NCI-H748 (cell line): ENCODE measurements around the gene ADARB2.
"Not testable (repeated sequence)": the region's sequence is repeated elsewhere in the genome, so short reads cannot be mapped to it uniquely, and the experiment has no call there.

ENCODE experiments used
- DNase-seq: peaks from one replicate; lab custom pipeline; 2025; ENCODE audit not compliant: unreplicated experiment; lab: John Stamatoyannopoulos, UW

Gene ADARB2

GRCh38 chr10:1274111-1274661 lies 463.1 kb downstream of the ADARB2 start:
- no peak for DNase-seq

DNA sequence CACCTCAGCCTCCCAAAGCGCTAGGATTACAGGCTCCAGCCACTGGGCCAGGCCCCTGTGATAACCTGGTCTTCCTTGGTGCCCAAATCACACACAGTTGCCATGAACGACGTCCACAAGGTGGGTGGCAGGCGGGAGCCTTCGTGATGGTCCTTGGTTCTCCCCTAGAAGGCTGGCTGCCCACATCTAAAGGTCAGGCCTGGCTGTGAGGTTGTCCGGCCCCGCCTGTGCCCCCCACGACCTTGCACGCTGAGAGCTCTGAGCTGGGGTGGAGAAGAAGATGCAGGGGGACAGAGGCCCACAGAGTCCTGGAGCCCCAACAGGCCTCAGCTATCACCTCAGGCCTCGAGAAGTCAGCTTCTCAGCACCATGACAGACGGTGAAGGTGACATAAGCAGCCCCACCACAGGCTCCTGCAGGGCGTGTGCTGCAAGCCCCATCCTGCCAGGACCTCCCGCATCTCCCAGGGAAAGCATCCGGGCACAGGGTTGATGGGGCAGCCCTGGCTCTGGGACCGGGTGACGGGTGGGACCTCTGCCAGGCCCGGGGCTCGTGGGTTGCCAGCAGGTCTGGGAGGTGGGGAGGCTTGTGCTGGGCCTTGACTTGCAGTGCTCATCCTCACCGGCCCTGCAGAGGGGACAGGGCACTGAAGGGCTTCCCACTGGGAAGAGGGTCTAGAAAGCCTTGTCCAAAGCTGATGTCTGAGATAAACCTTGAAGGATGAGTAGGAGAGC lies 463.8 kb downstream of the ADARB2 start:
- DNase-seq = no peak

- DNase-seq = no peak
Observed at GRCh38 chr10:1272777-1273161, 464.6 kb downstream of the ADARB2 start.

DNA sequence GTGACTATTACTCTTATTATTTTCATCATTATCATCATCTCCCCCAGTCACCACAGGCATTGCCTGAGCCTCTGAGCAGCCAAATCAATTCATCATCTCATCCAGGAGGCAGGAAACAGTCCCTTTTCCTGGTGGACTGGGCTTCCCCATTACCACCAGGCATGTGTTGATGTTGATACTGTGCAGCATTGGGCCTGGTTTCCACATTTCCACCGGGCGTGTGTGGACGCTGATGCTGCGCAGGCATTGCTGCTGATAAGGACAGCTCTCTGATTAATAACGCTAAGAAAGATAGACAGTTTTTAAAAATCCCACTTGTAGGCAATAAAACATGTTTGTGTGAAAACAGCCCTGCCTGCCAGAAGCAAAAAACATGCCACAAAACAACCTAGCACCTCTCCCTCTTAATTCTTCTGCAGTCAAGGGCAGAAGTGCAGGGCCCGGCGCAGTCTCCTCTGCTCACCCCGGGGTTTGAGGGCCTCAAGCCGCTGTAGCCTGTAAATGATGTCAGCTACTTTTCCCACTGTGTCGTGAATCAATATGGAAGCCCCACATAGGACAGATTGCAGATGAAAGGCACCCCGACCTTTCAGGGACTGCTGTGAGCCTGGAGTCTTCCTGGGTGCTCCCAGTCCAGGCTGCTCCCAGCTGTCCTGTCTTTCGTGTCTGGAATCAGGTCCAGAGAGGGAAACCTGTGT lies 465.1 kb downstream of the ADARB2 start:
- no peak for DNase-seq

- no peak for DNase-seq
Observed at GRCh38 chr10:1270906-1271305, 466.4 kb downstream of the ADARB2 start.

DNA sequence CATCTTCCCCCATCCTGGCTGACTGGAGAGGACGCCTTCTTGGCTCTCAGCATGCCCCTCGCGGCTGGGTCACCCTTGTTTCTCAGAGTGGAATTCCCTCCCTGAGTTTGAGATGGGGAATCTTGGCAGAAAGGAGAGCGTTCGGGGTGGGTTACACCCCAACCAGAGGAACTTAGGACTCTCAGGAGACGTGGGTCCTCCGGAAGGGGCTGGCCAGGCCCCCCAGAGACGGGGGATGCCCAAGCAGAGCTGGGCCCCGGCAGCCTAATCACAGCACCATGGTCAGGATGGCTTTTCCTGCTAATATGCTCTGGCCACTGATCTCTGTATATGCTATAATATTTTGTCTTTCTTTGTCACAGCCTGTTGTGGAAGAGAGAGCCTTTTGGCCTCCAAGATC lies 466.8 kb downstream of the ADARB2 start:
- no peak for DNase-seq

DNA sequence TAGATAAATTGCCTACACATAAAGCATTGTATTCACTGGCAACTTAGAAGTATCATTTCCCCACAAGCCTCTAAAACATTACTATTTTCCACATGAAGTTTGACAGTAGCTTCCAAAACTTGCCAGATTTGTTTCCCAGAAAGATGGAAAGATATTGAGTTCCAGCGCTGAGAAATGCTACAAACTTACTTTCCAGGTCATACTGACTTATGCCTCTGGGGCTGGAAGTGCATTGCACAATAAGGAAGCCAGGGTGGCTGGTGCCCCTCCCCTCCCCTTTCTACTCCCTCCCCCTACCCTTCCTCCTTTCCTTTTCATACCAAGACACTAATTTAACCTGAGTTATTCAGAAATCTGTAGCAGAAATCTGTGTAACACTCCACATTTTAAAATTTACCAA lies 468.5 kb downstream of the ADARB2 start:
- DNase-seq = no peak

GRCh38 chr10:1267568-1267967 lies 469.8 kb downstream of the ADARB2 start:
- DNase-seq = no peak

DNA sequence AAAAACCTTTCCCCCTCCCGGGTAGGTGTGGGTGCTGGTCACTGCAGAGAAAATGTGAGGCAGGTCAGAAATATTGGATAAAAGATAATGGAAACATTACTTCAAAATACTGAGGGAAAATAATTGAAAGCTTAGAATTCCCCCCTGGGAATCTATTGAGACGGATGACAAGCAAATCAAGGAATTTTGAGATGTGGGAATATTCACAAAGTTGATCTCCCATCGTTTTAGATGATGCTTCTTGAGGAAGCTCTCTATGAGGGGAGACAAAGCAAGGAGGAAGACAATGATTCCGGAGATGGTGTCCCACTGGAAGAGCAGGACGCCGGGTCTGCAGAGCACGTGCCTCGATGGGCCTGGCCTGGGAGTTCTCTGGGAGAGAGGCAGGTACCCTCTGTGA lies 470.2 kb downstream of the ADARB2 start:
- DNase-seq = no peak

- DNase-seq = no peak
Observed at GRCh38 chr10:1266033-1266802, 471.1 kb downstream of the ADARB2 start.

- DNase-seq = no peak
Observed at GRCh38 chr10:1264001-1264400, 473.3 kb downstream of the ADARB2 start.

- no peak for DNase-seq
Observed at GRCh38 chr10:1257274-1257673, 480.1 kb downstream of the ADARB2 start.

DNA sequence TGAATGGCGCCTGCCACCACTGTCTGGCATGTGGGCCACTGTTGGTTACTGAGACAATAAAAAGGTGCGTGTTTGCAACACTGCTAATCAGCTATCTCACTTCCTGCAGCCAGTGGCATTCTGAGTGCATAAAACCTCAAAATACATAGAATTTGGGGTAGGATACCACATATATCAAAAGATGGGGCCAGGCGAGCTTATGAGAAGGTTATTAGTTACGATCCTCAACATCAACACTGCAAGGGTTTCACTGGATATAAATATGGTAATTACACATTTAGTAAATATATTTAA lies 480.9 kb downstream of the ADARB2 start:
- DNase-seq = no peak

- no peak for DNase-seq
Observed at GRCh38 chr10:1255600-1256431, 481.5 kb downstream of the ADARB2 start.

- DNase-seq = no peak
Observed at GRCh38 chr10:1255118-1255517, 482.2 kb downstream of the ADARB2 start.

- DNase-seq = no peak
Observed at GRCh38 chr10:1253523-1254353, 483.6 kb downstream of the ADARB2 start.

- no peak for DNase-seq
Observed at GRCh38 chr10:1251769-1252168, 485.6 kb downstream of the ADARB2 start.

DNA sequence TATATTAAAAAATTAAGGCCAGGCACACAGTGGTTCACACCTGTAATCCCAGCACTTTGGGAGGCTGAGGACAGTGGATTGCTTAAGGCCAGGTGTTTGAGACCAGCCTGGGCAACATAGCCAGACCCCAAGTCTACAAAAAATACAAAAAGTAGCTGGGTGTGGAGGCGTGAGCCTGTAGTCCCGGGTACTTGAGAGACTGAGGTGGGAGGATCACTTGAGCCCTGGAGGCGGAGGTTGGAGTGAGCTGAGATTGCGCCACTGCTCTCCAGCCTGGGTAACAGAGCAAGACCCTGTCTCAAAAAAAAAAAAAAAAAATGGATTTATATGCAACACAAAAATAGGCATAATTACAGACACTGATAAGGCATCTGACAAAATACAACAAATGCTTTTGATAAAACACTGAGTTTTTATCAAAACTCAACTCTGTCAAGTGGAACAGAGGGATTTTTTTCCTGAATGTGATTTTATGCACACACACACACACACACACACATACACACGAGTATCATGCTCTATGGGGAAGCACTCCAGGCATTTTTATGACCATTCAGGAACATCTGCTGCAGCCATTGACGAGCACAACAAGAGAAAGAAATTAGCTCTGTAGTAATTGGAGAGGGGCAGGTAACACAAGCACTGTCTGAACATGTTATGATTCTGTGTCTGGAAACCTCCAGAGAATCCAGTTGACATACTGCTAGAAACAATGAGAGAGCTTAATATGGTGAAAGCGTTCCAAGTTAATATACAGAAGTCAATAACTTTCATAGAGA lies 488.0 kb downstream of the ADARB2 start:
- peak; percentile 83 for DNase-seq

DNA sequence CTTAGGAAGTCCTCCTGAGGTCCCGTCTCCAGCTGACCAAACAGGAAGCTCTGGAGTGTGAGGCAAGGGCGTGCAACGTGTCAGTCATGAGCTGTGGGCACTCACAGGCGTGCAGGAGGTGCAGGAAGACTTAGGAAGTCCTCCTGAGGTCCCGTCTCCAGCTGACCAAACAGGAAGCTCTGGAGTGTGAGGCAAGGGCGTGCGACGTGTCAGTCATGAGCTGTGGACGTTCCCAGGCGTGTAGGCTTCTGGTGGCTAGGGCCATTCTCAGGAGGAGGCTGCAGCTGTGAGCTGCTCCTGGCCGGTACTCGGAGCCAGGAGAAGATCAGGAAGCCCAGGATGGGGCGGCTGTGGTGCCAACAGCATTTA lies 489.1 kb downstream of the ADARB2 start:
- DNase-seq = not testable (repeated sequence)
